NCI-H1105 (cell line): Measurements from ENCODE around the gene GCN1.
A peak's percentile ranks its signal among the peaks of the same experiment; 100 is the strongest.
"Not testable (repeated sequence)": the region's sequence is repeated elsewhere in the genome, so short reads cannot be mapped to it uniquely, and the experiment has no call there.

ENCODE experiments used
- DNase-seq: peaks from one replicate; lab custom pipeline; 2025; lab: John Stamatoyannopoulos, UW

GCN1 gene

GRCh38 chr12:120194534-120195395 is at the start of gene GCN1:
Gene GCN1, minus strand, starts transcription at chr12:120194715. Its CDS starts 18 bp downstream, at chr12:120194697.
- peak; percentile 64 for DNase-seq

GRCh38 chr12:120242971-120243699 is 48.6 kb upstream of the GCN1 start:
- no peak for DNase-seq

GRCh38 chr12:120242275-120242799 is 47.8 kb upstream of the GCN1 start:
- no peak for DNase-seq

GRCh38 chr12:120241561-120242274 is 47.2 kb upstream of the GCN1 start:
- no peak for DNase-seq

- no peak for DNase-seq
Measured at GRCh38 chr12:120240495-120240833, 45.9 kb upstream of the GCN1 start.

GRCh38 chr12:120239776-120240494 is 45.4 kb upstream of the GCN1 start:
- DNase-seq = no peak

GRCh38 chr12:120238839-120239445 is 44.4 kb upstream of the GCN1 start:
- no peak for DNase-seq

GRCh38 chr12:120238217-120238616 is 43.7 kb upstream of the GCN1 start:
- no peak for DNase-seq

GRCh38 chr12:120237360-120238171 is 43.1 kb upstream of the GCN1 start:
- DNase-seq = no peak

- DNase-seq = not testable (repeated sequence)
Measured at GRCh38 chr12:120236809-120237208, 42.3 kb upstream of the GCN1 start.

- DNase-seq = no peak
Measured at GRCh38 chr12:120235369-120236323, 41.1 kb upstream of the GCN1 start.

- DNase-seq = no peak
Measured at GRCh38 chr12:120234643-120235368, 40.3 kb upstream of the GCN1 start.

- DNase-seq = no peak
Measured at GRCh38 chr12:120231316-120232011, 36.9 kb upstream of the GCN1 start.

GRCh38 chr12:120230974-120231315 is 36.4 kb upstream of the GCN1 start:
- DNase-seq = no peak

- DNase-seq = no peak
Measured at GRCh38 chr12:120230326-120230973, 35.9 kb upstream of the GCN1 start.

- no peak for DNase-seq
Measured at GRCh38 chr12:120229487-120230325, 35.2 kb upstream of the GCN1 start.

GRCh38 chr12:120229071-120229486 is 34.6 kb upstream of the GCN1 start:
- DNase-seq = no peak
